ENCODE results near the gene OR4C11. TPM values are rescaled to one million over a fixed set of nuclear protein-coding genes. Genes with fewer than 3 reads are reported as not detected.

The OR4C11 gene
- total and polyA plus RNA-seq, 2 experiments from 2014 or later: not detected

GRCh38 chr11:55624531-55624930, 17.1 kb upstream of the OR4C11 start (continued):
- TF ChIP-seq ZNF462 (CRISPR knock-in tag; IDR thresholded peaks at IDR 0.05) (no peak), CTCF (conservative IDR thresholded peaks at IDR 0.05; ENCODE audit: low read depth in 2 of 2) (no peak), POLR2AphosphoS5 (IDR thresholded peaks at IDR 0.05; ENCODE audit: low read depth) (no peak), CREB1 (CRISPR knock-in tag; IDR thresholded peaks at IDR 0.05; ENCODE audit: low read depth) (no peak), ZNF331 (CRISPR knock-in tag; IDR thresholded peaks at IDR 0.05; ENCODE audit: low read depth) (no peak)

DNA sequence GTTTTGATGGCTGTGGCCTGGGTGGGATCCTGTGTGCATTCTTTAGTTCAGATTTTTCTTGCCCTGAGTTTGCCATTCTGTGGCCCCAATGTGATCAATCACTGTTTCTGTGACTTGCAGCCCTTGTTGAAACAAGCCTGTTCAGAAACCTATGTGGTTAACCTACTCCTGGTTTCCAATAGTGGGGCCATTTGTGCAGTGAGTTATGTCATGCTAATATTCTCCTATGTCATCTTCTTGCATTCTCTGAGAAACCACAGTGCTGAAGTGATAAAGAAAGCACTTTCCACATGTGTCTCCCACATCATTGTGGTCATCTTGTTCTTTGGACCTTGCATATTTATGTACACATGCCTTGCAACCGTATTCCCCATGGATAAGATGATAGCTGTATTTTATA, 34.9 kb downstream of the OR4C11 start:
- Histone ChIP-seq H3K4me2 (no peak overlapping the region), H3K79me2 (replicated peaks; ENCODE audit: insufficient read depth) (no peaks in the 10 kb centered on the region), H3K27me3 (ENCODE audit: insufficient read depth) (no peaks in the 10 kb centered on the region), H2AFZ (no peak overlapping the region), H3F3A (replicated peaks; ENCODE audit: low read depth) (no peaks in the 10 kb centered on the region), H3K27ac (ENCODE audit: low read depth) (no peak overlapping the region), H3K9me2 (ENCODE audit: insufficient read depth) (no peaks in the 10 kb centered on the region), H4K20me1 (replicated peaks; ENCODE audit: insufficient read depth) (no peaks in the 10 kb centered on the region), H3K36me3 (ENCODE audit: insufficient read depth) (peaks cover 8% of the 10 kb centered on the region; the same call in 1 of the 2 replicates), H3K4me1 (ENCODE audit: insufficient read depth) (no peaks in the 10 kb centered on the region), H3K4me3 (no peak overlapping the region)
- peaks cover 17% of the 10 kb centered on the region for H3K36me3 Mint-ChIP-seq (ENCODE audit: low read depth)
- TF ChIP-seq CREB1 (CRISPR knock-in tag; IDR thresholded peaks at IDR 0.05; ENCODE audit: low read depth) (no peak), NANOG (IDR thresholded peaks at IDR 0.05; ENCODE audit: borderline replicate concordance) (no peak), POLR2AphosphoS5 (IDR thresholded peaks at IDR 0.05; ENCODE audit: low read depth) (no peak)
- TF ChIP-seq, protein P1, sequence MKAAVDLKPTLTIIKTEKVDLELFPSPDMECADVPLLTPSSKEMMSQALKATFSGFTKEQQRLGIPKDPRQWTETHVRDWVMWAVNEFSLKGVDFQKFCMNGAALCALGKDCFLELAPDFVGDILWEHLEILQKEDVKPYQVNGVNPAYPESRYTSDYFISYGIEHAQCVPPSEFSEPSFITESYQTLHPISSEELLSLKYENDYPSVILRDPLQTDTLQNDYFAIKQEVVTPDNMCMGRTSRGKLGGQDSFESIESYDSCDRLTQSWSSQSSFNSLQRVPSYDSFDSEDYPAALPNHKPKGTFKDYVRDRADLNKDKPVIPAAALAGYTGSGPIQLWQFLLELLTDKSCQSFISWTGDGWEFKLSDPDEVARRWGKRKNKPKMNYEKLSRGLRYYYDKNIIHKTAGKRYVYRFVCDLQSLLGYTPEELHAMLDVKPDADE (IDR thresholded peaks at IDR 0.05): no peak
- TF ChIP-seq, protein P2, sequence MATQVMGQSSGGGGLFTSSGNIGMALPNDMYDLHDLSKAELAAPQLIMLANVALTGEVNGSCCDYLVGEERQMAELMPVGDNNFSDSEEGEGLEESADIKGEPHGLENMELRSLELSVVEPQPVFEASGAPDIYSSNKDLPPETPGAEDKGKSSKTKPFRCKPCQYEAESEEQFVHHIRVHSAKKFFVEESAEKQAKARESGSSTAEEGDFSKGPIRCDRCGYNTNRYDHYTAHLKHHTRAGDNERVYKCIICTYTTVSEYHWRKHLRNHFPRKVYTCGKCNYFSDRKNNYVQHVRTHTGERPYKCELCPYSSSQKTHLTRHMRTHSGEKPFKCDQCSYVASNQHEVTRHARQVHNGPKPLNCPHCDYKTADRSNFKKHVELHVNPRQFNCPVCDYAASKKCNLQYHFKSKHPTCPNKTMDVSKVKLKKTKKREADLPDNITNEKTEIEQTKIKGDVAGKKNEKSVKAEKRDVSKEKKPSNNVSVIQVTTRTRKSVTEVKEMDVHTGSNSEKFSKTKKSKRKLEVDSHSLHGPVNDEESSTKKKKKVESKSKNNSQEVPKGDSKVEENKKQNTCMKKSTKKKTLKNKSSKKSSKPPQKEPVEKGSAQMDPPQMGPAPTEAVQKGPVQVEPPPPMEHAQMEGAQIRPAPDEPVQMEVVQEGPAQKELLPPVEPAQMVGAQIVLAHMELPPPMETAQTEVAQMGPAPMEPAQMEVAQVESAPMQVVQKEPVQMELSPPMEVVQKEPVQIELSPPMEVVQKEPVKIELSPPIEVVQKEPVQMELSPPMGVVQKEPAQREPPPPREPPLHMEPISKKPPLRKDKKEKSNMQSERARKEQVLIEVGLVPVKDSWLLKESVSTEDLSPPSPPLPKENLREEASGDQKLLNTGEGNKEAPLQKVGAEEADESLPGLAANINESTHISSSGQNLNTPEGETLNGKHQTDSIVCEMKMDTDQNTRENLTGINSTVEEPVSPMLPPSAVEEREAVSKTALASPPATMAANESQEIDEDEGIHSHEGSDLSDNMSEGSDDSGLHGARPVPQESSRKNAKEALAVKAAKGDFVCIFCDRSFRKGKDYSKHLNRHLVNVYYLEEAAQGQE (IDR thresholded peaks at IDR 0.05; ENCODE audit: unreplicated experiment): no peak
- ATAC-seq (no peak), DNase-seq (ENCODE audit: low spot score) (no peak)
- no peaks in the 10 kb centered on the region for H3K4me1 Mint-ChIP-seq
- H3K9me3 Mint-ChIP-seq: peaks cover 92% of the 10 kb centered on the region
- H3K27me3 Mint-ChIP-seq (ENCODE audit: insufficient read depth, low read depth, poor library complexity): peaks cover 4% of the 10 kb centered on the region
- H3K4me3 Mint-ChIP-seq: no peak overlapping the region
- no peak overlapping the region for H3K27ac Mint-ChIP-seq
